Adrenal gland (tissue), 12 donors: Measurements from ENCODE around the gene TMEM266. TPM values are rescaled to one million over a fixed set of nuclear protein-coding genes. Genes with fewer than 3 reads are reported as not detected.
"Not testable (repeated sequence)": the region's sequence is repeated elsewhere in the genome, so short reads cannot be mapped to it uniquely, and the experiment has no call there.

Experiments used
- DNase-seq, 7 donors: peaks; one replicate each; pipeline ENCODE4 v3.0.0-alpha.2; 2019 to 2020
- H3K27ac ChIP-seq, 5 donors: fragments of 200-600 bp; sonication (generic) in 4 of 5; 1 replicate in 3 of 5; 2 replicates in 2 of 5; pipeline versions ENCODE4 v1.5.1 to v1.8.0; 2016 to 2020; ENCODE audit warnings: mild to moderate bottlenecking in 1 of 5
- H3K27me3 ChIP-seq: fragments of 200-600 bp; 2 replicates; pipeline ENCODE4 v1.8.0; 2021
- H3K36me3 ChIP-seq, 2 donors: fragments of 200-600 bp; replicated peaks in 1 of 2; 1 replicate in 1 of 2; 2 replicates in 1 of 2; pipeline versions ENCODE4 v1.5.1 to v1.8.0; 2018 to 2022
- H3K4me1 ChIP-seq, 2 donors: fragments of 200-600 bp; replicated peaks in 1 of 2; 1 replicate in 1 of 2; 2 replicates in 1 of 2; pipeline versions ENCODE4 v1.5.1 to v1.8.0; 2018 to 2021
- H3K4me3 ChIP-seq, 4 donors: fragments of 200-600 bp; sonication (generic) in 3 of 4; one replicate each; pipeline ENCODE4 v1.5.1; 2016 to 2018
- H3K9me3 ChIP-seq, 3 donors: fragments of 200-600 bp; sonication (generic) in 1 of 3; replicated peaks in 1 of 3; 1 replicate in 2 of 3; 2 replicates in 1 of 3; pipeline versions ENCODE4 v1.5.1 to v1.8.0; 2016 to 2021
- POLR2A ChIP-seq, 2 donors: fragments of 450-650 bp; IDR thresholded peaks; one replicate each; pipeline ENCODE4 v1.6.1; 2017; ENCODE audit warnings: antibody characterized with exemption in 2 of 2, mild to moderate bottlenecking in 2 of 2, moderate library complexity in 1 of 2
- WGBS, 4 donors: extraction: QIAGEN DNeasy Blood & Tissue Kit in 2 of 4; methylation state at CpG; one replicate each; pipeline versions ENCODE4 v1.1.5 to v1.1.7; 2013 to 2017; 5-methylcytosine and 5-hydroxymethylcytosine counted together
- intact Hi-C, 2 donors: fragments of 100-400 bp; cut with DNase I; formaldehyde crosslinking; loops; one replicate each; pipeline versions ENCODE4 v1.14.1 to v1.15.0; 2022 to 2023
- polyA plus RNA-seq, 3 donors: library from polyadenylated mRNA; stranded (reverse); fragments of 200-250 nt in 2 of 3; fragments of 350-450 nt in 1 of 3; fragmentation: Illumina TruSeq in 1 of 3; extraction: RNeasy Lipid Tissue Mini Kit (QIAGEN cat#74804) in 1 of 3; gene quantifications; one replicate each; pipeline ENCODE4 v1.2.3, GENCODE V29; 2013 to 2014
- total RNA-seq, 9 donors: library from RNA; depleted of rRNA in 4 of 9; stranded (reverse); fragments of >200 nt in 4 of 9; fragments of 120-200 nt in 1 of 9; fragmentation: NEBNext Ultra II Directional in 1 of 9; extraction: Animal tissue kit (Norgen Biotek cat#: 25700) in 1 of 9; gene quantifications; one replicate each; pipeline versions ENCODE4 v1.1.0 to v1.2.4, GENCODE V29; 2013 to 2023
- TF ChIP-seq, protein P1 (sequence below), 6 experiments: fragments of 450-650 bp in 4 of 6; fragments of 200-600 bp in 2 of 6; sonication (generic) in 1 of 6; IDR thresholded peaks; 1 replicate in 5 of 6; 2 replicates in 1 of 6; pipeline versions ENCODE4 v1.5.1 to v1.8.0; 2016 to 2021; ENCODE audit warnings: antibody characterized with exemption in 6 of 6, mild to moderate bottlenecking in 2 of 6, moderate library complexity in 1 of 6
- donor health status: healthy with polysubstance abuse.
- donor health status: Bipolar disorder and iron deficiency.
- donor health status: DM: yes; HTN: yes; CAD: no.
- donor health status: DM: no; HTN: no; CAD: no.
- donor health status: DM: no; HTN: no; CAD: no.
- donor health status: DM: yes; HTN: yes; CAD: no.

Gene TMEM266
- total and polyA plus RNA-seq, 12 donors: 1.3 to 23.1 (median 5.9) TPM

DNA sequence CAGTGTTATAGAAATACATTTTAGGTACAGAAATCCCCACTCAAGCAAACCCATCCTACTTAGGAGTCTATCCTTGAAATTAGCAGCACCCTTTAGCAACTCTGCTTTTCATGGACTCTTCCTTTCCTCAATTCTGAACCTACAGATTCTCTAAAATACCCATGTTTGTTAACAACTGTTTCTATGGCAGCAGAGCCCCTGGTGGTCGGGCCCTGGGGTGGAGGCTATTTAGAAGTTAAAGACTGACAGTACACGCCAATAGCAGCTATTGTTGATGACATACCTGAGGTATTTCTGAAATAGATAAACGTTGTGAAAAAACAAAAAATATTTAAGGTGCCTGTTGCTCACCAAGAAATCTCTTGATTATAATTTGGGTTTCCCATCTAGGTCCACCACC is 24.2 kb upstream of the TMEM266 start:
- no peaks in the 10 kb centered on the region for H3K4me1 ChIP-seq
- H3K36me3 ChIP-seq: no peaks in the 10 kb centered on the region
- TF ChIP-seq, protein P1, sequence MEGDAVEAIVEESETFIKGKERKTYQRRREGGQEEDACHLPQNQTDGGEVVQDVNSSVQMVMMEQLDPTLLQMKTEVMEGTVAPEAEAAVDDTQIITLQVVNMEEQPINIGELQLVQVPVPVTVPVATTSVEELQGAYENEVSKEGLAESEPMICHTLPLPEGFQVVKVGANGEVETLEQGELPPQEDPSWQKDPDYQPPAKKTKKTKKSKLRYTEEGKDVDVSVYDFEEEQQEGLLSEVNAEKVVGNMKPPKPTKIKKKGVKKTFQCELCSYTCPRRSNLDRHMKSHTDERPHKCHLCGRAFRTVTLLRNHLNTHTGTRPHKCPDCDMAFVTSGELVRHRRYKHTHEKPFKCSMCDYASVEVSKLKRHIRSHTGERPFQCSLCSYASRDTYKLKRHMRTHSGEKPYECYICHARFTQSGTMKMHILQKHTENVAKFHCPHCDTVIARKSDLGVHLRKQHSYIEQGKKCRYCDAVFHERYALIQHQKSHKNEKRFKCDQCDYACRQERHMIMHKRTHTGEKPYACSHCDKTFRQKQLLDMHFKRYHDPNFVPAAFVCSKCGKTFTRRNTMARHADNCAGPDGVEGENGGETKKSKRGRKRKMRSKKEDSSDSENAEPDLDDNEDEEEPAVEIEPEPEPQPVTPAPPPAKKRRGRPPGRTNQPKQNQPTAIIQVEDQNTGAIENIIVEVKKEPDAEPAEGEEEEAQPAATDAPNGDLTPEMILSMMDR (IDR thresholded peaks at IDR 0.05): no peak
- TF ChIP-seq POLR2A (IDR thresholded peaks at IDR 0.05): no peak
- intact Hi-C loops: no loop called here
- no peaks in the 10 kb centered on the region for H3K27me3 ChIP-seq
- no peak overlapping the region for H3K27ac ChIP-seq
- DNase-seq: no peak
- WGBS, 4 donors: 60 to 67% (median 62%) methylated on average over 3 of the region's 3 CpGs
- H3K9me3 ChIP-seq: no peaks in the 10 kb centered on the region
- H3K4me3 ChIP-seq: no peak overlapping the region

DNA sequence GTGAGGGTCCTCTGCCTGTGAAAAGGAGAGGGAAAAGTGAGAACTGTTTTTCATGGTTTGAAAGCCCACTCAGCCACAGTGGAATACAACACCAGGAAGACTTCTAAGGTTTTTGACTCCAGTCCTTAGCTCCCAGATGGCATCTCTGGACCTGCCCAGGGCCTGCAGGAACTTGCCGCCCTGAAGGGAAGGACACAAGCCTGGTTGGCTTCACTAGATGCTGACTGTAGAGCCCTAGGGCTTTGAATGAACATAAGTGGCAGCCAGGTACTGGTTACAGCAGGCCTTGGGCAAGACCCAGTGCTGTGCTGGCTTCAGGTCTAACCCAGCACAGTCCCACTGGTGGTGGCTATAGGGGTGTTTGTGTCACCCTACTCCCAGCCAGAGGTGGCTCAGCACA is 21.3 kb upstream of the TMEM266 start:
- Histone ChIP-seq H3K27me3 (no peaks in the 10 kb centered on the region), H3K36me3 (no peaks in the 10 kb centered on the region), H3K4me1 (no peaks in the 10 kb centered on the region), H3K9me3 (no peaks in the 10 kb centered on the region), H3K4me3 (no peak overlapping the region), H3K27ac (no peak overlapping the region)
- no peak for DNase-seq
- 88 to 100% (median 100%) methylated on average over 1 of the region's 1 CpG for WGBS, 4 donors
- no peak for TF ChIP-seq POLR2A (IDR thresholded peaks at IDR 0.05)
- TF ChIP-seq, protein P1 (IDR thresholded peaks at IDR 0.05): no peak
- intact Hi-C loops: no loop called here

DNA sequence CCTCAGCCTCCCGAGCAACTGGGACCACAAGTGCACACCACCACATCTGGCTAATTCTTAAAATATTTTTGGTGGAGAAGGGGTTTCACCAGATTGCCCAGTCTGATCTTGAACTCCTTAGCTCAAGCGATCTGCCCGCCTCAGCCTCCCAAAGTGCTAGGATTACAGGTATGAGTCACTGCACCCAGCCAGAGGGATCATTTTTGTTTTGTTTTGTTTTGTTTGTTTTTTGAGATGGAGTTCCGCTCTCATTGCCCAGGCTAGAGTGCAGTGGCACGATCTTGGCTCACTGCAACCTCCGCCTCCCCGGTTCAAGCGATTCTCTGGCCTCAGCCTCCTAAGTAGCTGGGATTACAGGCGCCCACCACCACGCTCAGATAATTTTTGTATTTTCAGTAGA is 5.6 kb upstream of the TMEM266 start:
- H3K9me3 ChIP-seq, H3K27me3 ChIP-seq, H3K4me3 ChIP-seq, H3K27ac ChIP-seq, DNase-seq, H3K36me3 ChIP-seq, intact Hi-C loops, H3K4me1 ChIP-seq: not testable (repeated sequence)
- WGBS, 4 donors: 90 to 94% (median 92%) methylated on average over 9 to 10 of the region's 10 CpGs

DNA sequence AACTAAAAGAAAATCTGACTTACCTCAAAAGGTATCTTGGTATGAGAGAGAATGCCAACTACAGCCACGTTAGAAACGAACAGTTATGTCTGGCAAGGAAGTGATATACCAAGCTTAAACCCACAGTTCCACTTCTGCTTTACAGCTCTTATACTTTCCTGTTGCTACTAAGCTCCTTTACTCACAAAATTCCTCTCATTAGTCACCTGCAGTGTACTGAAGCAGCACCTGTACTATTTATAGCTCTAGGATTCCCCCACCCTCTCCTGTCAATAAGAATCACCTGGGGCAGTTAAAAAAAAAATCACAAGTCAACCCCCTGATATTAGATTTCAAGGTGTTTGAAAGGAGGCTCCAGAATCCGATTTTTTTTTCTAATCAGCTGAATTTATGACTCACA is 2.9 kb upstream of the TMEM266 start:
- H3K4me1 ChIP-seq: peaks cover 0 to 14% of the 10 kb centered on the region in 2 donors
- no peaks in the 10 kb centered on the region for H3K9me3 ChIP-seq
- intact Hi-C loops: loop anchor here in 1 of 2 donors (5.0 kb wide), 1 partner anchor 80 kb away; no protein-coding TSS in a partner anchor
- 14 to 20% (median 17%) methylated on average over 3 of the region's 3 CpGs for WGBS, 4 donors
- no peak for DNase-seq
- TF ChIP-seq, protein P1 (IDR thresholded peaks at IDR 0.05): no peak
- TF ChIP-seq POLR2A (IDR thresholded peaks at IDR 0.05): no peak
- no peaks in the 10 kb centered on the region for H3K27me3 ChIP-seq
- H3K36me3 ChIP-seq: no peaks in the 10 kb centered on the region
- peak overlapping the region in 1 of 4 donors; percentile 46 for H3K4me3 ChIP-seq
- H3K27ac ChIP-seq: no peak overlapping the region

DNA sequence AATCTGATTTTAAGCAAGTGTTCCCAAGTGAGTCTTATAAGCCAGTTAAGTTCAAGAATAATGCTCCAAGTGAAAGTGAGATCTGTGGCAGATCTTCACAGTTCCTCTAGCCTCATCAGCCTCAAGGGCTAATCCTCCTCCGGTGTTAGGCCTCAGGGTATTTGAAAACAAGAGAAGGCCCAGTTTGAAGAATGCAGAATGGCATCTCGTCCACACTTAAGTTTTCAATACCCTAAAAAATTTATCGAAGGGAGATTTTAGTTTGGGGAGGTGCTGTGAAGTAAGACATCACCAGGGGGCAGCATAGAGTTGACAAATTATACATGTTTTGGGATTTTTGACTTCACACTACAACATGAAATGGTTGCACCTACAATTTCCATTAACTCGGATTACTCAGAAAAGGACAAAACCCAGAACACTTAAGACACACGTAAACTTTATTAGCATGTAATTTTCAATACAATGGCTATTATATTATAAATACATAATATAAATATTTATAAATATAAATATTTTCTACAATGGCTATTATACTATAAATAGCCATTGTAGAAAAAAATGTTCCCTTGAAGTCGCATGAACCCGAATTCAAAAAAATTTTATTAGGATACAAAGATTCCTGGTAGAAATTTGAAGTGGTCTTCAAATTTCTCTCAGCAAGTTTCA is 2.3 kb upstream of the TMEM266 start:
- TF ChIP-seq POLR2A (IDR thresholded peaks at IDR 0.05): no peak
- TF ChIP-seq, protein P1 (IDR thresholded peaks at IDR 0.05): peak; percentile 67 to 79 (median 73)
- peak in 5 of 7 donors; percentile 33 to 57 (median 43) for DNase-seq
- H3K36me3 ChIP-seq: no peaks in the 10 kb centered on the region
- intact Hi-C loops: loop anchor here in 1 of 2 donors (5.0 kb wide), 1 partner anchor 80 kb away; no protein-coding TSS in a partner anchor
- no peaks in the 10 kb centered on the region for H3K27me3 ChIP-seq
- peak overlapping the region in 1 of 4 donors; percentile 46 for H3K4me3 ChIP-seq
- H3K9me3 ChIP-seq: no peaks in the 10 kb centered on the region
- 3 to 5% (median 4%) methylated on average over 7 of the region's 7 CpGs for WGBS, 4 donors
- peaks cover 0 to 14% of the 10 kb centered on the region in 2 donors for H3K4me1 ChIP-seq
- no peak overlapping the region for H3K27ac ChIP-seq
